ENCODE results near the gene PPP2R2B.

DNA sequence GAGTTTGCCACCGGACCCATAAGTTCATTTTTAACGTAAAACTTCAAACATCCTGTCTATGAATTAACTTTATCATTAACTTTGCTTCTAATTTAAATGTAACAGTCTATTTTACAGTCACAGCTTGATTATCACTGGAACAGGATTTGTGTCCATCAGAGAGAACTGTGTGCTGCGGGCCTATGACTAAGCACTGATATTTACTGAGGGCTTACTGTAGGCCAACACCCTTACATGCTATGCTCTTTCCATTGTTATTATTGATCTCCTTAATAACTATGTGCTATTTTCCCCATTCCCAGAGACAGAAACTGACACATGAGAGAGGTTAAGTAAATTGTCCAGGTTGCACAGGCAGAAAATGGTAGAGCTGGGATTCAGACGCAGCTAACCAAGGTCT, 338.6 kb downstream of the PPP2R2B start:
- TF ChIP-seq TARDBP (IDR thresholded peaks at IDR 0.05) (no peak), SP1 (IDR thresholded peaks at IDR 0.05) (no peak), BHLHE40 (IDR thresholded peaks at IDR 0.05; ENCODE audit: borderline replicate concordance) (no peak), HDGF (IDR thresholded peaks at IDR 0.05; ENCODE audit: borderline replicate concordance) (no peak)
